Right lobe of liver (tissue), 6 donors: ENCODE data around the gene PBX2. TPM values are rescaled to one million over a fixed set of nuclear protein-coding genes. Genes with fewer than 3 reads are reported as not detected.
A peak's percentile ranks its signal among the peaks of the same experiment; 100 is the strongest.

ENCODE experiments used
- ATAC-seq, 4 donors: fragments of 200-7000 bp; cut with Tn5 transposase; one replicate each; pipeline ENCODE4 v1.9.1; 2020; ENCODE audit warnings: mild to moderate bottlenecking in 4 of 4, moderate library complexity in 4 of 4
- DNase-seq, 3 donors: peaks; one replicate each; pipeline ENCODE4 v3.0.0-alpha.2; 2020
- H3K27ac ChIP-seq, 3 donors: fragments of 200-600 bp; one replicate each; pipeline ENCODE4 v1.8.0; 2022
- H3K27me3 ChIP-seq, 2 donors: fragments of 200-600 bp; one replicate each; pipeline ENCODE4 v1.8.0; 2022
- H3K36me3 ChIP-seq, 4 donors: fragments of 200-600 bp; sonication (generic) in 1 of 4; one replicate each; pipeline versions ENCODE4 v1.5.1 to v1.8.0; 2017 to 2022; ENCODE audit warnings: control low read depth in 1 of 4
- H3K4me1 ChIP-seq, 4 donors: fragments of 200-600 bp; sonication (generic) in 1 of 4; one replicate each; pipeline versions ENCODE4 v1.5.1 to v1.8.0; 2017 to 2022; ENCODE audit warnings: control low read depth in 1 of 4
- H3K4me3 ChIP-seq, 3 donors: fragments of 200-600 bp; one replicate each; pipeline ENCODE4 v1.8.0; 2022
- H3K9me3 ChIP-seq, 4 donors: fragments of 200-600 bp; sonication (generic) in 1 of 4; one replicate each; pipeline versions ENCODE4 v1.5.1 to v1.8.0; 2017 to 2022; ENCODE audit warnings: control low read depth in 1 of 4
- CTCF ChIP-seq, 4 donors: fragments of 200-600 bp in 3 of 4; fragments of 450-650 bp in 1 of 4; IDR thresholded peaks; one replicate each; pipeline versions ENCODE4 v1.5.1 to v1.8.0; 2016 to 2022; ENCODE audit warnings: antibody characterized with exemption in 4 of 4, mild to moderate bottlenecking in 2 of 4
- POLR2A ChIP-seq: fragments of 450-650 bp; IDR thresholded peaks from one replicate; pipeline ENCODE4 v1.6.1; 2017; ENCODE audit warnings: antibody characterized with exemption, mild to moderate bottlenecking
- WGBS: methylation state at CpG from one replicate; pipeline ENCODE4 v1.1.6; 2018; ENCODE audit warnings: low coverage, low lambda C conversion rate; ENCODE audit not compliant: insufficient coverage; ENCODE audit errors: missing lambda C conversion rate; 5-methylcytosine and 5-hydroxymethylcytosine counted together
- intact Hi-C, 2 donors: fragments of 100-400 bp; cut with DNase I; formaldehyde crosslinking; loops; one replicate each; pipeline versions ENCODE4 v1.11.2 to v1.14.1; 2022
- total RNA-seq, 6 experiments: library from RNA; depleted of rRNA in 2 of 6; stranded (reverse); fragments of >200 nt in 2 of 6; fragmentation: NEBNext Ultra II Directional in 3 of 6; extraction: Animal tissue kit (Norgen Biotek cat#: 25700) in 3 of 6; gene quantifications; one replicate each; pipeline versions ENCODE4 v1.1.0 to v1.2.4, GENCODE V29; 2016 to 2023
- donor health status: DM: no; HTN: yes; CAD: no.
- donor health status: DM: no; HTN: no; CAD: no.
- donor health status: DM: no; HTN: no; CAD: no.
- donor health status: DM: no; HTN: yes; CAD: no.
- donor health status: DM: no; HTN: yes; CAD: no.

PBX2 gene
- total RNA-seq, 6 experiments from 2014 or later: 15.5 to 29.5 (median 24.3) TPM

DNA sequence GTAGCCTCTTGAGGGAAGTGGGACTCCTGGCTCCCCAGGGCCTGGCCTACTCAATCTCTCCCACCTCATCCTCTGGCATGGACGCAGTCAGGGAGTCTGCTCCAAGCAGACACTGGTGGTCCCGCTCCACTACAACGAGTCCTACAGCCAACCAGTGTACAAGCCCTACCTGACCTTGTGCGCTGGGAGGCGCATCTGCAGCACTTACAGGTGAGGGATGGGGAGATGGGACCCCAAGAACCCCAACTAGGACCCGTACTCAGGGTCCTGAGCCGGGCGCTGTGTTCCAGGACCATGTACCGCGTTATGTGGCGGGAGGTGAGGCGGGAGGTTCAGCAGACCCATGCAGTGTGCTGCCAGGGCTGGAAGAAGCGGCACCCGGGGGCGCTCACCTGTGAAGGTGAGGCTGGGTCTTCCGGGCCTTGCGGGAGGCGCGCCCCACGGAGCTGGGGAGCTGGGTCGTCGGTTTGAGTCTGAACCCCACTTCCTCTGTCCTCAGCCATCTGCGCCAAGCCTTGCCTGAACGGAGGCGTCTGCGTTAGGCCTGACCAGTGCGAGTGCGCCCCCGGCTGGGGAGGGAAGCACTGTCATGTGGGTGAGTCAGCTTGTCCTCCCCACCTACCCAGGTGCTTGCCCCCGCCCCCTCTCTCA, 23.5 kb downstream of the PBX2 start:
- Histone ChIP-seq H3K27ac (no peak overlapping the region), H3K36me3 (peaks cover 0 to 25% (median 10%) of the 10 kb centered on the region in 4 donors), H3K4me3 (no peak overlapping the region), H3K9me3 (no peaks in the 10 kb centered on the region), H3K27me3 (no peaks in the 10 kb centered on the region), H3K4me1 (no peaks in the 10 kb centered on the region)
- TF ChIP-seq CTCF (IDR thresholded peaks at IDR 0.05): no peak
- no peak for TF ChIP-seq POLR2A
- ATAC-seq: peak in 1 of 4 donors; percentile 12
- WGBS: 93% methylated on average over 5 of the region's 30 CpGs
- intact Hi-C loops: no loop called here
- DNase-seq: no peak

DNA sequence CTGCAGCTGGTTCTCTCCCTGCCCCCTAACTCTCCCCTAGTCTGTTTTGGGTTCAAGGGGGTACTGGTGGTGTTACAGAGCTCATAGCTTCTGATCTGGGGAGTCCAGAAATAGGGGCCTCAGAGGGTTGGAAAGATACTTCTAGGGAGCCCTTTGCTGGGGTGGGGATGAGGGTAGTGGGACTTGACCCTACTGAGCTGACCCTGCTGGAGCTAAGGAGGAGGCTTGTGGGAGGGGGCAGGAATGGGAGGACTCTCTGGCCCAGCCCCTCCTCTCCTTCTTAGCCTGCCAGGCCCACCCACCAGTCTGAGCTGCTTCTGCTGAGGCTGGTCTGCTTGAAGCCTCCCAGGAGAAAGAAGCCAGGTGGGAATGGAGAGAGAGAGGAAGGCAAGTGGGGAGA, 25.7 kb downstream of the PBX2 start, which contains the start of gene EGFL8:
Gene EGFL8 (plus strand): TSS at position 301 of the 400 bp plus-strand sequence. CDS start 1,571 bp downstream, outside the sequence.
- ATAC-seq: no peak
- Histone ChIP-seq H3K4me3 (no peak within 1 kb of the TSS), H3K27me3 (no peaks in the 10 kb centered on the region), H3K36me3 (peaks cover 0 to 12% (median 4%) of the 10 kb centered on the region in 4 donors), H3K9me3 (no peaks in the 10 kb centered on the region), H3K4me1 (no peaks in the 10 kb centered on the region), H3K27ac (no peak within 1 kb of the TSS)
- TF ChIP-seq CTCF (IDR thresholded peaks at IDR 0.05) (no peak), POLR2A (no peak)
- intact Hi-C loops: no loop called here
- no peak for DNase-seq

- WGBS: 92% methylated on average over 4 of the region's 7 CpGs
- H3K36me3 ChIP-seq: peaks cover 0 to 8% (median 4%) of the 10 kb centered on the region in 4 donors
- H3K9me3 ChIP-seq: no peaks in the 10 kb centered on the region
- no peak for DNase-seq
- no peak overlapping the region for H3K4me3 ChIP-seq
- intact Hi-C loops: no loop called here
- no peak for ATAC-seq
- H3K4me1 ChIP-seq: no peaks in the 10 kb centered on the region
- no peaks in the 10 kb centered on the region for H3K27me3 ChIP-seq
- no peak for TF ChIP-seq CTCF (IDR thresholded peaks at IDR 0.05)
- TF ChIP-seq POLR2A: no peak
- H3K27ac ChIP-seq: no peak overlapping the region
Observed at GRCh38 chr6:32163559-32164258, 26.3 kb downstream of the PBX2 start.

- H3K9me3 ChIP-seq: no peaks in the 10 kb centered on the region
- no peak for TF ChIP-seq POLR2A
- no peak for TF ChIP-seq CTCF (IDR thresholded peaks at IDR 0.05)
- no peak for ATAC-seq
- no peak overlapping the region for H3K4me3 ChIP-seq
- H3K27me3 ChIP-seq: no peaks in the 10 kb centered on the region
- no peak for DNase-seq
- peaks cover 0 to 7% (median 0%) of the 10 kb centered on the region in 4 donors for H3K4me1 ChIP-seq
- intact Hi-C loops: loop anchor here in 1 of 2 donors (5.0 kb wide), 1 partner anchor 41 kb away; no protein-coding TSS in a partner anchor
- no peak overlapping the region for H3K27ac ChIP-seq
- H3K36me3 ChIP-seq: peaks cover 0 to 13% (median 0%) of the 10 kb centered on the region in 4 donors
Observed at GRCh38 chr6:32158052-32158451, 31.9 kb downstream of the PBX2 start.
